ENCODE measurements around the gene SMAD2.
A peak's percentile ranks its signal among the peaks of the same experiment; 100 is the strongest.

SMAD2 gene

DNA sequence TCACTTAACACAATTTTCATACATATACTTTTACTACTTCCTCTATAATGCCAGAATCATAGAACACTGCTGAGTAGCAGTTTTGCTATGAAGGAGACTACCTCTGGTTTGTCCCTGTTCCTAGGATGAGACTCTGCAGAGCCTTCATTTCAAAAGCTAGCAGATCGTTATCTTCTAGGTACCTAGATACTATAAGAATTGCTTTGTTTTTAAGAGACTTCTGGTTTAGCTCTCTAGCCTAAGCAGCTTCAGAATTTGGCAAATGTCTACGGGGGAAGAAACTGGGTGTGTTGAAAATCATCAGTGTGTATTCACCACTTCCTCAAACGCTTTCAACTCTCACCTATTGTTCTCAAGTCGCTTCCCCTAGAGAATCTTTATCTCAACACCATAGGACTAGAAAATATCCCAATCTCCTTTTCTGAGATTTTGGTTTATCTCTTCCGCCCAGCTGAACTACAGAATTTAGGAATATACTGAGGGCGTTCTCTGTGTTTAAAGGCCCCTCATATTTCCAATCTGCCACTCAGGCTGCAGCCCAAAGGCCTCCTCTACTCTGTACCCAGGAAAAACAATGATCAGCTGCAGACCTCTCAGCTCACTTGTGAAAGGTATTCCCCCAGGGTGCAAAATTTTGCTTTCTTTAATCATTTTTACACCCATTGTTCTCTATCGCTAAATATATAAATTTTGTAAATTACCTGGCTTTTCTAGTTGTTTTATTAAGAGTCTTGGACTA lies 28.7 kb downstream of the SMAD2 start:
- DNase-seq (ENCODE audit: low read depth, low spot score): peak; percentile 89
- no peak overlapping the region; the same call in 1 of the 2 replicates for H3K4me3 ChIP-seq (ENCODE audit: low read length)

DNA sequence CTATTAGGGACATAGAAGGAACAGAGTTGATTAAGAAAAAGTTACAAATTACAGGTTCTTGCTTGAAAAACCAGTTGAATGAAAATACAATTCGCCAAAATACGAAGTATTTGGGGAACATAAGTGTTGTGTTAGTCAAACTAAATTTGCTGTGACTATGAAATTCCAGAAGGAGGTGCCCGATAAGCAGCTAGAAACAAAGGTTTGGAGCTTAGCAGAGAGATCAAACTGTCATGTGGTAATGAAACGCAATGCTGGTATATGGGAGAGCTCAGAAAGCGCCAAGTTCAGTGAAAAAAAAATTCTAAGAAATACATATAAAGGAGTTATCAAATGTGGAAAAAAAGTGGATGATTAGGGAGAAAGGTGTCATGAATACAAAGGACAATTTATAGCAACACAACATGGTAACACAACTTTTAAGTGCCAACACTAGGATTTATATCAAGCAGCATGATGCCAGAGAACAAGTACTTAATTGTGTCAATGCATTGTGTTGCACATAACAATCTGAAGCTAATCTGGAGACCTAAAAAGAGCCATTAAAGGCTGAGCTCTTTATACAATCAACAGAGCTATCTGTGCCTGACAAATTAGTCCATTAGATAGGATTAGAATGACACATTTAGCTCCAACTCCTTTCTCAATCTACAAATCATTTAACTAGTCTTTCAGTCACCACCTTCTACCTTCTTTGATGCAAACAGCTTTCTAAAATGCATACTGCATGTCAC lies 31.2 kb downstream of the SMAD2 start:
- DNase-seq (ENCODE audit: low read depth, low spot score): no peak
- H3K4me3 ChIP-seq (ENCODE audit: low read length): no peak overlapping the region

DNA sequence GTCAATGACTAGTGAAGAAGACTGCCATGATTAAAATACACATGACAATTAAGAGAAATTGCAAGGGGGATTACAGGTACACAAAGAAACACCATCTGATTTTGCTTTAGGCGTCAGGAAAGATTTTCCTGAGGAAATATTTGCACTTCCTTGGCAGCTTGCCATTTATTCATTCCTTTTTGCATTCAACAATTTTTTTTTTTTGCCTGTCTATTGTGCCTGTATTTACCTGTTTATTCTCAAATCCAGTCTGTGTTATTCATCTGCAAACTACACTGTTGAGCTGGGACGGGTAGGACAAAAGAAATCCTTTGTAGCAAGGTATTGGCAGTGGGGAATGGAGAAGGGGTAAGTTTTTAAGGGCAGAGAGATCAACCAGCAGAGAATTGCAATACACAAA lies 31.8 kb downstream of the SMAD2 start:
- no peak for DNase-seq (ENCODE audit: low read depth, low spot score)

DNA sequence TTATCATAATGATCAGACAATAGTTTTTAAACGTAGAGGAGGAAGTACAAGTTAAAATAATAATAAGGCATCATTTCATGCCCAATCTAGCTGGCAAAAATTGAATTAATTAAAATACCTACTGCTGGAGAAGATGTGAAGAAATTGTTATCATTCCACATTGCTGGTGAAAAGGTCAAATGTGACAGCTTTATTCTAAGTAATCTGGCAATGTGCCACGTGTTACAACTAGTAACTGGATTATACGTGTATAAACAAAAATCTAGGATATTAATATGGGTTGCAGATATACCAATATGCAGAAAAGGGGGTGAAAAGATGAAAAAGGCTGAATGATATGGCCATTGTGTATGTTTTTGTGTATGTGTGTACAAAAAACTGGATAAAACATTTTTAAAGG lies 32.4 kb downstream of the SMAD2 start:
- DNase-seq (ENCODE audit: low read depth, low spot score): no peak

More for the DNA sequence above, 31.8 kb downstream of the SMAD2 start:
- H3K4me3 ChIP-seq (ENCODE audit: low read length): no peak overlapping the region

DNA sequence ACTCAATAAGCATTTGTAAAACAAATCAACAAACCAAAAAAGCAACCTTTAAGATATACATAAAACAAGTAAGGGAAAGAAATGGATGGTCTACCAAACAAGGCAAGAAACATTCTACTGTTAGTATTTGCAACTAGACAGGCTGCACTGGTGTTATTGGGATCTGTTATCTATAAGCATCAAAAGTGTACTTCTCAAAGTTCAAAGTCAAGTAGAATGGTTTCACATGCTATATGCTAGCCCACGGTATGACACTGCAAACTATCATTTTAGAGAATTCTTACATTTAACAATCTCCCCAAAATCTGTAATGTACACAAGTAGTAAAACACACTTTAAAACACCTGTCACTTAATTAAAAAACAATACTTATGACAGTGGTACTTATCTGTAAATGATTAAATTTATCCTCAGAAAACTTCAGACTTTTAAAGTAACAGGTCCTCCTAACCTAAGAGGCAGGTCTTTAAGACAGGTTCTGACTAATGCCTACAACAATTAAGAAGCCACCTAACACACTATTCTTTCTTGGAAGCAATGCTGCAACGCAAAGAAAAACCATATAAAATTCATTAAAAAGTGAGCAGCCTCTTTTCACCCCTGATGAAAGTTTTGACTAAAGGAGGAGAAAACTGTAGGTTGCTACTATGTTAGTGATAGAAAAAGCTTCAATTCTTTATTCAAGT lies 34.8 kb downstream of the SMAD2 start:
- DNase-seq (ENCODE audit: low read depth, low spot score): no peak
- no peak overlapping the region for H3K4me3 ChIP-seq (ENCODE audit: low read length)

More for the DNA sequence above, 32.4 kb downstream of the SMAD2 start:
- no peak overlapping the region for H3K4me3 ChIP-seq (ENCODE audit: low read length)

DNA sequence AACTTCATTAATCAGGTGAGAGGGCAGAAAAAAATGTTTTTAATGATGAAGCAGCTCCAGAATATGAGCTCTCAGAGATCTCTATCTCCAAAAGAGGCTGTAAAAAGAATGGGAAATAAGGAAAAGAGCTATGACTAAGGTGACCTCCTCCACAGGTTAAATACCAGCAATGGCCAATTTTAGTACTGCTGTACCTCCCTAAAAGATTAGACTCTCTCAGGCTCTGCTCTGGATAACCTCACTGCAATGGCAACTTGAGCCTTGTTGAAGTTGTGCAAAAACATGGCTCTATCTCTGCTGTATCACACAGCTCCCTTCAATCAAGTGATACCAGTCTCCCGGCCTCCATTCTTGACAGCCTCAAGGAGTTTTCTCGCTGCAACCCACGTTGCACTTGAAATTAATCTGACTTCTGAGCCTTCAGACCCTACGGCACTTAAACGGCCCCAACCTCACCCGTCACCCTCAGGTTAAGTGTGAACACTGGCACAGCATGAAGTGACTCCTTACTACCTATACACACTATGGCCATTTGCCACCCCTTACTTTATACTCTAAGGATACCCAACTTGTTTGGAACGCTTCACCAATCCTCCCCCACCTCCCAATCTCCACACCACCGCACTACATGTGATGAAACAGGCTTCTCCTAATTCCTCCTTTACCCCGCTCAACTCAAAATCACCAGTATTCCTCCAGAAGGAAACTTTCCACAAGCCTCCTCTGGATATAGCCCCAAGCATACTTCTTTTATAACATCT lies 36.3 kb downstream of the SMAD2 start:
- no peak overlapping the region for H3K4me3 ChIP-seq (ENCODE audit: low read length)
- no peak for DNase-seq (ENCODE audit: low read depth, low spot score)

DNA sequence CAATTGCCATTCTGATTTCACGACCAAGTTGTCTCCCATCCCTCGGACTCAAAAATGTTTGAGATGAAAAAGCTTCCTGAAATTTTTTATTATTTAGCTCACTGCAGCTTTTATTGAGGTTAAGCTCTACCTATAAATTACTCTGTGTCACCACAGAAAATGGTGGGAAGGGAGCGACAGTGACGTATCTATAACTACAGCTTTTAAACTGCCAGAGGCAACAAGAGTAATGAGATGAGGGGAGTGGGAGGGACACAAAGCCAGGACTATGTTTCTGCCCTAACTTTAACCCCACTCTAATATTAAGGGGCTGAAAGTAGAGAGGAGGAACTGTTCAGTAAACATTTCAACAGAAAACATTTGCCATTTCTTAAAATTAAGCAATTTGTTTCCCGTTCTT lies 37.4 kb downstream of the SMAD2 start:
- DNase-seq (ENCODE audit: low read depth, low spot score): no peak
- H3K4me3 ChIP-seq (ENCODE audit: low read length): no peak overlapping the region

DNA sequence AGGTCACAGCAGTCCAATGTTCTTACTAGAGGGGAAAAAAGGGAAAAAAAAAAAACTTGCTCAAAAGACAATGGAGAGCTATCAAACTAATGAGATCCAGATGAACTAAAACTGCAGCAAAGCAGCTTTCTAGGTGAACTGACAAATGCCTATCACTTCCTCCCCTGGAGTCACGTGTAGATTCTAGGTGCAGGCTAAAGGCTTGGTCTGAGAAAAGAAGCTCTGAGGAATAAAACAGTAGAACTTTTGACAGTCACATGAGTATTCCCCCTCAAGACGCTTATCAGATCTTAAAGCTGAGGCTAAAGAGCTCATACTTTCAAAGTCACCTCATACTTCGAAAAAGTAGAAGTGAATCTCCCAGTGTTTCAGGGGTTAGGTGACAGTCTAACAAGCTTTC lies 42.3 kb downstream of the SMAD2 start:
- no peak overlapping the region for H3K4me3 ChIP-seq (ENCODE audit: low read length)
- DNase-seq (ENCODE audit: low read depth, low spot score): no peak

DNA sequence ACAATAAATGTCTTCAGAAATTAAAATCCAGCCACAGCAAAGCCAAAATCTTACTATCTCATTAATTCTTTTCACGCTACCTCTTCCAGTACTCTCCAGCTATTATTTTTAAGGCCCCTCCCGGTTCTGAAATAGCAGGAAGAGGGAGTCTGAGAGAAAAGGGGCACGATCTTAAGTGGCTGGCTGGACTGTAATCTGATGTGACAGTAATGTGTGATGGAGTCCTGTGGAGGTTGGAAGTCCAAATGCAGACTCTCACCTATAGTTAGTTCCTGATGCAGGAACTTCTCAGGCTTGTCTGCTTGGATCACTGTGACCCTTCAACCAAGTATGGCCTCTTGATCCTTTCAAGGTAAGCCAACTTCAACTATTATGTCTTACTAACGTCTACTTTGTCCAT lies 43.2 kb downstream of the SMAD2 start:
- DNase-seq (ENCODE audit: low read depth, low spot score): no peak
- no peak overlapping the region for H3K4me3 ChIP-seq (ENCODE audit: low read length)

DNA sequence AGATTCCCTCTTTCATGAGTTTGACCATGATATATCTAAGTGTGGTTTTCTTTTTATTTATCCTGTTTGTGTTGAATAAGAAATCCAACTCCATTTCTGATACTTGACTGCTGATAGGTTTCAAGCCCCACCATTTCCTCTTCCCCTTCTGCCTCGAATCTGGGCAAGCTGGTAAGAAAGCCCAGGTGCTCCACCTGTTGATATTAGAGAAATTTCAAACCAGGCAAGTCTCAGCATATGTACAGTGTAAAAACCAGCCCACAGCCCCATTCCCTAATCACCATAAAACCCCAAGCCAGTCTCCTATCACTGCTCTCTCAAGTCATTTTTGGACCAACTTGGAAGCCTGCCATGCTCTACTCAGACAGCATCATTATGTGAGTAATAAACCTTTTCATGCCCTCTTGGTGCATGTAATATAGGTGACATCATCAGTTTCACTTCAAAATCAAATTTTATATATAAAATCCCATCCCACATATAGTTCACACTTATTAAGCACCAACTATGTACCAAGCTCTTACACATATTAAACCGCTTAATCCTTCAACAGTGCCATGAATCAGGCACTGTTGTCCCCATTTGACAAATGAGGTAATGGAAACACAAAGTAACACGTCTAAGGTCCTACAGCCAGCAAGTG lies 46.6 kb downstream of the SMAD2 start:
- no peak for DNase-seq (ENCODE audit: low read depth, low spot score)
- H3K4me3 ChIP-seq (ENCODE audit: low read length): no peak overlapping the region

DNA sequence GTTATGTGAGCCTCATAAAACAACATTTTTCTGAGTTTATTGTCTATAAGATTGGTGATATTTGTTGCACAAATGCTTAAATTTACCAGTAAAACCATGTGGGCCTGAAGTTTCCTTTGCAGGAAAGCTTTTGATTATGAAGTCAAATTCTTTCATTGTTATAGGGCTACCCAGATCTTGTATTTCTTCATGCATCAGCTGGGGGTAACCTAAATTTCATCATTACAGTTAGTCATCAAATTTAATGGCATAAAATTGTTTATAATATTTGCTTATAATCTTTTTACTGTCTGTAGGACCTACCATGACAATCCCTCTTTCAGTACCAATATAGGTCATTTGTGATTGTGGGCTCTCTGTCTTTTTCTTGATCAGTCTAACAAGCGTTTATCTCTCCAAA lies 47.8 kb downstream of the SMAD2 start:
- H3K4me3 ChIP-seq (ENCODE audit: low read length): no peak overlapping the region
- DNase-seq (ENCODE audit: low read depth, low spot score): no peak

DNA sequence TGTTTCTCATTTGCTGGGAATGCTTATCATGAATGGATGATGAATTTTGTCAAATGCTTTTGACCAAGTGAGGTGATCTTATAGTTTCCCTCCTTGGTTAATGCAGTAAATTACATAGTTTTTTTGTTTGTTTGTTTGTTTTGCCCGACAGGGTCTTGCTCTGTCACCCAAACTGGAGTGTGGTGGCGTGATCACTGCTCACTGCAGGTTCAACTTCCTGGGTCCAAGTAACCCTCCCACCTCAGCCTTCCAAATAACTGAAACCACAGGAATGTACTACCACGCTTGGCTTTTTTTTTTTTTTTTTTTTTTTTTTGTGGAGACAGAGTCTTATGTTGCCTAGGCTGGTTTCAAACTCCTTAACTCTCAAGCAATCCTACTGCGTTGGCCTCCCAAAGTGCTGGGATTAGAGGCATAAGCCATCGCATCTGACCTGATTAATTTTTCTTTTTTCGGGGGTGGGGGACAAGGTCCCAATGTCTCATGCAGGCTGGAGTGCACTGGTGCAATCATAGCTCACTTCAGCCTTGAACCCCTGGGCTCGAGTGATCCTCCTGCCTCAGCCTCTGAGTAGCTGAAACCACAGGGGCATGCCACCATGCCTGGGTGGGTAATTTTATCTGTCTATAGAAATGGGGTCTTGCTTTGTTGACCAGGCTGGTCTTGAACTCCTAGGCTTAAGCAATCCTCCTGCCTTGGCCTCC lies 48.6 kb downstream of the SMAD2 start:
- no peak overlapping the region for H3K4me3 ChIP-seq (ENCODE audit: low read length)
- no peak for DNase-seq (ENCODE audit: low read depth, low spot score)

DNA sequence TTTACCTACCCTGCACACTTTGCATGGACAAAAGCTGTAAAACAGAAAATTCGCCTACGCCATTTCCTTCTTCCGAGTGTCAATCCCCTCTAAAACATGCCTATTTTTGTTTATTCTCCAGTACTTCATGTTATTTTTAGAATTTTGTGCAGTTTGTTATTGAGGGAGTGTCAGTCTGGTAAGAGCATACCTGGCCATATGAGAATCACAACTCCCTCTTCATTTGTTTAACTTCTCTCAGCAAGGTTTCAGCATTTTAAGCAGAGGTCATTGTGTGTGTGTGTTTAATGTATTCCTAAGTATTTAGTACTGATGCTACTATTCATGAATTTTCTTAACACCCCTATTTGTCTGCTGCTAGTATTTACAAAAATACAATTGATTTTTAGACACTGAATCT lies 49.4 kb downstream of the SMAD2 start:
- DNase-seq (ENCODE audit: low read depth, low spot score): no peak
- no peak overlapping the region for H3K4me3 ChIP-seq (ENCODE audit: low read length)

DNA sequence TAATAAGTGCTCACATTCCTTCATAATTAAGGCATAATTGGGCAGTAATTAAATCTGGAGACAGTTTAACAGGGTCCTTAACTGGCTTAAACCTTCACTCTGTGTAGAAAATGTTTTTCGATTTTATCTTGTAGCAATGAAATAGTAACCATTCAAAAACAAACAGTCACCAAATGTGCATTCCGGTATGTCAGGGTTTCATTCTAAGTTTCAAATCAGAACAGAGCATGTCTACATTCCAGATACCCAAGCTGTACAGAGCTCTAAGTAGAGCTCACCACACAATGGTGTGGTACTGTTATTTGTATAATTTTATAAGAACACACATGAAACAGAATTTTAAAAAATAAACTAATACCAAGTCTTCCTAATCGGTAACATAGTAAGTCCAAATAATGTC lies 52.6 kb downstream of the SMAD2 start:
- no peak for DNase-seq (ENCODE audit: low read depth, low spot score)

DNA sequence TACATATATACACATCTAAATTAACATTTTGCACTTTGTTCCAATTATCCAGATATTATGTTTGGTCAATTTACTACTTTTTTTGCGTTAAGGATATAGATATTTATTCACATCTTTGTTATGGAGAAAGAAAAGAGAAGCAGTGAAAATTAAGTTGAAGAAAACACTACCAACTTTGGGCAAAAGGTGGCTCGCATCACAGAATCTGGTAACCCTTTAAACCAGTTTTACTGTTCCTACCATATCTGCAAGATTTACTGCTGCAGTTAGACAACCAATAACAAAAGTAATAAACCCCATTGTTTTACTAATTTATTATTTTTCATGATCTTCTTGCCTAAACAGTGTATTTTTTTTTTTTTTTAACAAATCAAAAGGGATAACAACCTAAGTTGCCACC lies 53.6 kb downstream of the SMAD2 start:
- no peak overlapping the region for H3K4me3 ChIP-seq (ENCODE audit: low read length)
- DNase-seq (ENCODE audit: low read depth, low spot score): no peak

More for the DNA sequence above, 52.6 kb downstream of the SMAD2 start:
- no peak overlapping the region for H3K4me3 ChIP-seq (ENCODE audit: low read length)

DNA sequence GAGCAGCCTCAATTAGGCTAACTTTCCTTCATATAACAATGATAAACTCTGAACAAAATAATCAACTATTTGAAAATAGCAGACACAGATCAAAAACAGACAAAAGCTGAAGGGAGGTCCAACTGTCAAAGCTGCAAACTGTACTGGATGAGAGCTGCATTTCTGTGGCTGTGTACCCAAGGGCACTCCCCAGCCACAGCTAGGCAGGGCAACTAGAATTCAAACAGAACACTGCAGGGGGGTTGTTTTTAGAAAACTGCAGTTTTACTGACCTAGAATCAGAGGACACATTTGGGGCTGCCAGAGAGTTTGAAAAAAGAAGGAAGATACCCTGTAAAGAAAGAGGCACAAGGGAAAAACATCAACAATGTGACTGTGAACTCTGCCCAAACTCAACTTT lies 56.8 kb downstream of the SMAD2 start:
- no peak overlapping the region for H3K4me3 ChIP-seq (ENCODE audit: low read length)
- no peak for DNase-seq (ENCODE audit: low read depth, low spot score)

DNA sequence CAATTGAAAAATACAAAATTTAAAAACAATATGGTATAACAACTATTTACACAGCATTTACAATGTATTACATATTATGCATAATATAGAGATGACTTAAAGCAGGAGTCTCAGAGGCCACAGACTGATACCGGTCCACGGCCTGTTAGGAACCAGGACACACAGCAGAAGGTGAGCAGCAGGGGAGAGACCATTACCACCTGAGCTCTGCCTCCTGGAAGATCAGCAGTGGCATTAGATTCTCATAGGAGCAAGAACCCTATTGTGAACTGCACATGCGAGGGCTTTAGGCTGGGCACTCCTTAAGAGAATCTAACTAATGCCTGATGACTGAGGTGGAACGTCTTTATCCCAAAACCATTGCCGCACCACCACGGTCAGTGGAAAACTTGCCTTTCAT lies 58.0 kb downstream of the SMAD2 start:
- H3K4me3 ChIP-seq (ENCODE audit: low read length): no peak overlapping the region
- DNase-seq (ENCODE audit: low read depth, low spot score): no peak

DNA sequence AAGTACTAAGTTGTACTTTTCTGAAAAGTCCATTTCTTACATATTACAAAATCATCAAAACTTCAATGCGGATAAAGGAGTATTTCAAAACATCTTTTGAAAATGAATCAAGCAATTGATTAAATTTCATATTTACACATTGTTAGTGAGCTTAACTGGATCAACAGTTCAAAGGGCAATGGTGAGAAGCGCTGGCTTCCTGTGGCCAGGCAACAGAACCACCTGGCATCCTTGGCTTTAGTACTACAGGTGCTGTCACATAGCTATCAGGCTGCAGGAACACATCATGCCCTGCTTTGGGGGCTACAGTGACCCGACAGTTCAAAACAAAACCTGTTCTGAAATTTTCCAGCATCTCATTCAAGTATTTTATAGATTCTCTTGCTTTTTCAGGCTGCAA lies 59.2 kb downstream of the SMAD2 start:
- no peak overlapping the region for H3K4me3 ChIP-seq (ENCODE audit: low read length)
- no peak for DNase-seq (ENCODE audit: low read depth, low spot score)

DNA sequence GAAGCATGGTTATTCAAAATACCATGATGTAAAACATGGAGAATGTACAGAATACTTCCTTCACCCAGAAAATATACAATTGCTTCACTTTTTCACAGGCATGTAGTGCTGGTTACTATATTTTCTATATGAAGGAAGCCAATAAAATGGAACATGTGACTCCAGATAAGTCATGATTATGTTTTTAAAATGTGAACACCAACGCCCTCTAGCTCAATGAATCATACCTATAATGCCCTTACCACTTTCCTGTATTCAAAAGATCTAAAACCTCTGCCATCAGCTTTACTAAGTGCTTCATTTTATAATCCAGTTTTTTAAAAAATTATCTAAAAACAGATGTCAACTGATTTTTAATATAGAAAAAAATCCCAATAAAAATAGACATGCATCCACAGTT lies 59.9 kb downstream of the SMAD2 start:
- H3K4me3 ChIP-seq (ENCODE audit: low read length): no peak overlapping the region
- DNase-seq (ENCODE audit: low read depth, low spot score): no peak
